SK-N-SH (cell line): ENCODE results near the gene INHBB. TPM values are rescaled to one million over a fixed set of nuclear protein-coding genes. Genes with fewer than 3 reads are reported as not detected.

Source experiments
- CTCF ChIA-PET: fragments of 300-600, 350-600 bp; formaldehyde crosslinking; extraction: SDS; loops from one replicate; lab custom pipeline; 2021; lab: Yijun Ruan, JAX
- POLR2A ChIA-PET: fragments of 350-600 bp; sonication (Branson Sonifier 250); formaldehyde crosslinking; extraction: SDS; loops from one replicate; lab custom pipeline; 2020; ENCODE audit warnings: antibody characterized with exemption, inconsistent platforms; lab: Yijun Ruan, JAX
- DNase-seq: peaks from one replicate; pipeline ENCODE4 v3.0.0; 2012
- H2AFZ ChIP-seq: fragments of 200-600 bp; sonication (generic); 2 replicates; pipeline ENCODE4 v1.8.1; 2016; ENCODE audit warnings: antibody characterized with exemption, mild to moderate bottlenecking, low read depth
- H3F3A ChIP-seq: fragments of 200-600 bp; sonication (generic); replicated peaks from 2 replicates; pipeline ENCODE3; 2016; ENCODE audit warnings: antibody characterized with exemption, mild to moderate bottlenecking; ENCODE audit not compliant: insufficient read depth
- H3K27ac ChIP-seq, 2 experiments: fragments of 200-500 bp in 1 of 2; fragments of 200-600 bp in 1 of 2; sonication (Bioruptor generic) in 1 of 2; sonication (generic), shearing (Covaris generic) in 1 of 2; 2 replicates each; pipeline versions ENCODE4 v1.5.1 to v1.6.1; 2014 to 2016; ENCODE audit warnings: low read depth in 2 of 2, inconsistent platforms in 1 of 2, low read length in 1 of 2, mild to moderate bottlenecking in 1 of 2, mixed read lengths in 1 of 2
- H3K27me3 ChIP-seq: fragments of 200-600 bp; sonication (generic), shearing (Covaris generic); 2 replicates; pipeline ENCODE4 v1.6.1; 2016; ENCODE audit warnings: mixed run types; ENCODE audit not compliant: insufficient read depth
- H3K36me3 ChIP-seq, 2 experiments: fragments of 200-500 bp in 1 of 2; fragments of 200-600 bp in 1 of 2; sonication (Bioruptor generic) in 1 of 2; sonication (generic) in 1 of 2; replicated peaks in 1 of 2; 2 replicates each; pipeline versions ENCODE3 to v1.5.1; 2014 to 2016; ENCODE audit warnings: low read length in 1 of 2, mild to moderate bottlenecking in 1 of 2; ENCODE audit not compliant: insufficient read depth in 2 of 2, control insufficient read depth in 1 of 2
- H3K4me1 ChIP-seq, 2 experiments: fragments of 200-500 bp in 1 of 2; fragments of 200-600 bp in 1 of 2; sonication (Bioruptor generic) in 1 of 2; sonication (generic), shearing (Covaris generic) in 1 of 2; 2 replicates each; pipeline versions ENCODE4 v1.5.1 to v1.6.1; 2014 to 2016; ENCODE audit warnings: low read depth in 1 of 2, low read length in 1 of 2, mixed run types in 1 of 2; ENCODE audit not compliant: insufficient read depth in 2 of 2, control insufficient read depth in 1 of 2
- H3K4me2 ChIP-seq: fragments of 200-600 bp; sonication (generic), shearing (Covaris generic); 2 replicates; pipeline ENCODE4 v1.6.1; 2017; ENCODE audit warnings: mixed run types
- H3K4me3 ChIP-seq, 2 experiments: fragments of 200-500 bp in 1 of 2; fragments of 200-600 bp in 1 of 2; sonication (Bioruptor generic) in 1 of 2; sonication (generic), shearing (Covaris generic) in 1 of 2; 2 replicates each; pipeline versions ENCODE4 v1.5.1 to v1.8.1; 2014 to 2016; ENCODE audit warnings: low read depth in 2 of 2, inconsistent platforms in 1 of 2, low read length in 1 of 2, mild to moderate bottlenecking in 1 of 2, mixed read lengths in 1 of 2, moderate library complexity in 1 of 2
- H3K79me2 ChIP-seq: fragments of 200-600 bp; sonication (generic); 2 replicates; pipeline ENCODE4 v1.8.1; 2017; ENCODE audit warnings: mild to moderate bottlenecking; ENCODE audit not compliant: insufficient read depth
- H3K9ac ChIP-seq: fragments of 200-600 bp; sonication (generic); 2 replicates; pipeline ENCODE4 v1.6.1; 2017; ENCODE audit warnings: mixed run types
- H3K9me2 ChIP-seq: fragments of 200-600 bp; sonication (generic); 2 replicates; pipeline ENCODE4 v1.6.1; 2017; ENCODE audit warnings: mixed run types
- H3K9me3 ChIP-seq: fragments of 200-600 bp; sonication (generic); 2 replicates; pipeline ENCODE4 v1.6.1; 2017; ENCODE audit warnings: mixed run types, mild to moderate bottlenecking, moderate library complexity
- H4K20me1 ChIP-seq: fragments of 200-600 bp; sonication (generic); 2 replicates; pipeline ENCODE4 v1.6.1; 2017; ENCODE audit warnings: mild to moderate bottlenecking, mixed run types; ENCODE audit not compliant: insufficient read depth
- CHD2 ChIP-seq: fragments of 150-350 bp; IDR thresholded peaks from 2 replicates; pipeline ENCODE4 v1.6.1; 2018; ENCODE audit warnings: low read length; ENCODE audit not compliant: partially characterized antibody
- ELF1 ChIP-seq: IDR thresholded peaks from 2 replicates; pipeline ENCODE4 v1.4.0; 2012
- EZH2phosphoT487 ChIP-seq: fragments of 200-600 bp; sonication (generic); IDR thresholded peaks from 2 replicates; pipeline ENCODE4 v1.6.1; 2017; ENCODE audit warnings: low read depth, mixed run types, mild to moderate bottlenecking, antibody characterized with exemption, moderate library complexity, borderline replicate concordance
- FOSL2 ChIP-seq: IDR thresholded peaks from 2 replicates; pipeline ENCODE4 v1.4.0; 2012; ENCODE audit warnings: low read depth, mild to moderate bottlenecking, moderate library complexity, borderline replicate concordance
- FOXJ3 ChIP-seq: sonication (generic); formaldehyde crosslinking; IDR thresholded peaks from 2 replicates; pipeline ENCODE4 v1.5.1; 2020; ENCODE audit warnings: mild to moderate bottlenecking, missing genetic modification reagents
- JUND ChIP-seq: IDR thresholded peaks from 2 replicates; pipeline ENCODE4 v1.4.0; 2012
- MXI1 ChIP-seq: IDR thresholded peaks from 2 replicates; pipeline ENCODE4 v1.6.1; 2012; ENCODE audit warnings: mild to moderate bottlenecking, low read depth, low read length, improper control_type of control experiment
- NFIC ChIP-seq: IDR thresholded peaks from 2 replicates; pipeline ENCODE4 v1.4.0; 2012; ENCODE audit warnings: borderline replicate concordance
- NRF1 ChIP-seq: IDR thresholded peaks from 2 replicates; pipeline ENCODE4 v1.6.1; 2012; ENCODE audit warnings: low read depth, mild to moderate bottlenecking, low read length
- PBX3 ChIP-seq: IDR thresholded peaks from 2 replicates; pipeline ENCODE4; 2012
- POLR2AphosphoS5 ChIP-seq: IDR thresholded peaks from 2 replicates; pipeline ENCODE4 v1.6.1; 2012; ENCODE audit warnings: low read depth, low read length
- RAD21 ChIP-seq: IDR thresholded peaks from 2 replicates; pipeline ENCODE4 v1.6.1; 2012; ENCODE audit warnings: mild to moderate bottlenecking, low read length
- RCOR1 ChIP-seq: fragments of 150-350 bp; IDR thresholded peaks from 2 replicates; pipeline ENCODE4 v1.6.1; 2017; ENCODE audit warnings: antibody characterized with exemption, low read length
- REST ChIP-seq: IDR thresholded peaks from 2 replicates; pipeline ENCODE4 v1.6.1; 2012; ENCODE audit warnings: mild to moderate bottlenecking, low read depth, low read length, moderate library complexity
- RXRA ChIP-seq: IDR thresholded peaks from 2 replicates; pipeline ENCODE4 v1.4.0; 2012; ENCODE audit warnings: low read depth, mild to moderate bottlenecking, borderline replicate concordance
- TAF1 ChIP-seq: IDR thresholded peaks from 2 replicates; pipeline ENCODE4 v1.6.1; 2012; ENCODE audit warnings: low read depth, mild to moderate bottlenecking, low read length, moderate library complexity, borderline replicate concordance
- TCF12 ChIP-seq: IDR thresholded peaks from 2 replicates; pipeline ENCODE4 v1.4.0; 2012
- USF2 ChIP-seq: fragments of 150-350 bp; IDR thresholded peaks from 2 replicates; pipeline ENCODE4 v1.6.1; 2017; ENCODE audit warnings: antibody characterized with exemption, low read length, low read depth, borderline replicate concordance
- YY1 ChIP-seq: IDR thresholded peaks from 2 replicates; pipeline ENCODE4 v1.4.0; 2012; ENCODE audit warnings: low read depth, mild to moderate bottlenecking
- WGBS: methylation state at CpG from one replicate; pipeline ENCODE4 v1.1.6; 2017; ENCODE audit warnings: low lambda C conversion rate; 5-methylcytosine and 5-hydroxymethylcytosine counted together
- polyA plus RNA-seq, 3 experiments: library from polyadenylated mRNA; depleted of rRNA; stranded (reverse); fragments of >200 nt; gene quantifications; 2 replicates each; pipeline ENCODE4 v1.2.3, GENCODE V29; 2012

INHBB gene
- polyA plus RNA-seq, 1 of the 3 experiments (the other 2 are of a cell fraction): 0.03 TPM

- no peak for TF ChIP-seq REST
Observed at GRCh38 chr2:120399889-120400240, 53.9 kb downstream of the INHBB start (continued).

- Histone ChIP-seq H3F3A (no peaks in the 10 kb centered on the region), H3K27me3 (no peaks in the 10 kb centered on the region; the same call in 1 of the 2 replicates), H3K36me3 (no peaks in the 10 kb centered on the region), H3K79me2 (no peaks in the 10 kb centered on the region), H3K4me3 (no peak overlapping the region), H3K27ac (no peak overlapping the region), H3K4me2 (no peak overlapping the region), H3K9ac (no peak overlapping the region), H4K20me1 (no peaks in the 10 kb centered on the region), H3K4me1 (peaks cover 0 to 7% of the 10 kb centered on the region in 2 experiments; a peak in 1 of 4 replicates), H3K9me3 (no peaks in the 10 kb centered on the region), H2AFZ (no peak overlapping the region), H3K9me2 (no peaks in the 10 kb centered on the region)
- 57% methylated on average over 11 of the region's 11 CpGs for WGBS
- ChIA-PET CTCF (interaction anchor here (1.4 to 1.7 kb wide), 2 partner anchors 17 to 57 kb away, joined by 3 to 5 read pairs; no protein-coding TSS in a partner anchor), POLR2A (no interaction called here)
- TF ChIP-seq TCF12 (no peak), EZH2phosphoT487 (no peak), JUND (no peak), YY1 (no peak), ELF1 (no peak), FOSL2 (no peak), REST (no peak), MXI1 (no peak), RXRA (no peak), NRF1 (no peak), USF2 (no peak), NFIC (no peak), POLR2AphosphoS5 (no peak), PBX3 (no peak), FOXJ3 (no peak), RCOR1 (no peak), RAD21 (no peak), TAF1 (no peak), CHD2 (no peak)
- no peak for DNase-seq
Observed at GRCh38 chr2:120400551-120400950, 54.6 kb downstream of the INHBB start.
